HG03469 (cell line): ENCODE measurements around the gene LRRC75B.
"Not testable (repeated sequence)": the region's sequence is repeated elsewhere in the genome, so short reads cannot be mapped to it uniquely, and the experiment has no call there.

Source experiments
- ATAC-seq: cut with Tn5 transposase; IDR thresholded peaks from one replicate; pipeline ENCODE4 v1.9.1; 2021; ENCODE audit warnings: mild to moderate bottlenecking, moderate library complexity, moderate number of reproducible peaks; ENCODE audit not compliant: unreplicated experiment

Gene LRRC75B

DNA sequence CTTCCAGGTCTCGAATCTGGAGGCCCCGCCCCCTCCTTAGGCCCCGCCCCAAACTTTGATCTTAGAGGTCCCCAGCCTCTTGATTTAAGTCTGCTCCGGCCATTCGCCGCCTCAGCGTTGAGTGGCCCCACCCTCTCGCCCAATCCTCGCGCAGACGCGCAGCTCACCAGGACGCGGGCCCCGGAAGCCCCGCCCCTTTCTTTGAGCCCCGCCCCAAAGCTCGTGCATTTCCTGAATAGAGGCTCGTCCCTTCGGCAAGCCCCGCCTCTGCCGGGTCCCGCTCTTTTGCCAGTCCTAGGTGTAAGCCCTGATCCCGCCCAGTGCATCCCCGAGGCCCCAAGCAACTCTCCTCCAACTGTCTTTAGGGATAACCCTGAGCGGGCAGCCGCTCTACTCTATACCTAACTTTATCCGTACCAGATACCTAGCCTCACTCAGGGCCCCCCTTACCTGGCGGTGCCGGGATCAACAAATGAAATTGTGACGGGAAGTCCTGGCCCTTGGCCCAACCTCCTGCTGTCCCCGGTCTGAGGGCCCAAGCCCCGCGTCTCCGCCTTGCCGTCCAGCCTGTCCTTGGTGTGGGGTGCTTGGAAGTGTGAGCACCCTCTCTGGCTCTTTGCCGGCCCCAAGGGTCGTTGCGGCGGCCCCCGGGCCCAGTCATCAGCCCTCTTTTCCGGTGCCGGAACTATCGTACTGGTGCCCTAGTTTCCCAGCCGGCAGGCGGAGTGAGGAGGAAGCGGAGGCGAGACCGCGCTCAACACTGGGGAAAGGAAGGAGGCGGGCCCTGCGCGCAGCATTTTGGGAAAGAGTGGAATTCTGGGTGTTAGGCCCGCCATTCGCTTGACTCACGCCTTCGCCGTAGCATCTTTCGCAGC, 37.5 kb downstream of the LRRC75B start, which contains the start of gene SNRPD3:
Gene SNRPD3 (plus strand): TSS at position 835 of the 875 bp plus-strand sequence. CDS start 1,676 bp downstream, outside the sequence.
- ATAC-seq: peak; percentile 53

GRCh38 chr22:24554313-24555164, 38.3 kb downstream of the LRRC75B start, which contains the start of gene GUCD1:
GUCD1 (minus strand) TSS chr22:24555138; CDS start chr22:24554991, 147 bp downstream.
- peak; percentile 4 for ATAC-seq

DNA sequence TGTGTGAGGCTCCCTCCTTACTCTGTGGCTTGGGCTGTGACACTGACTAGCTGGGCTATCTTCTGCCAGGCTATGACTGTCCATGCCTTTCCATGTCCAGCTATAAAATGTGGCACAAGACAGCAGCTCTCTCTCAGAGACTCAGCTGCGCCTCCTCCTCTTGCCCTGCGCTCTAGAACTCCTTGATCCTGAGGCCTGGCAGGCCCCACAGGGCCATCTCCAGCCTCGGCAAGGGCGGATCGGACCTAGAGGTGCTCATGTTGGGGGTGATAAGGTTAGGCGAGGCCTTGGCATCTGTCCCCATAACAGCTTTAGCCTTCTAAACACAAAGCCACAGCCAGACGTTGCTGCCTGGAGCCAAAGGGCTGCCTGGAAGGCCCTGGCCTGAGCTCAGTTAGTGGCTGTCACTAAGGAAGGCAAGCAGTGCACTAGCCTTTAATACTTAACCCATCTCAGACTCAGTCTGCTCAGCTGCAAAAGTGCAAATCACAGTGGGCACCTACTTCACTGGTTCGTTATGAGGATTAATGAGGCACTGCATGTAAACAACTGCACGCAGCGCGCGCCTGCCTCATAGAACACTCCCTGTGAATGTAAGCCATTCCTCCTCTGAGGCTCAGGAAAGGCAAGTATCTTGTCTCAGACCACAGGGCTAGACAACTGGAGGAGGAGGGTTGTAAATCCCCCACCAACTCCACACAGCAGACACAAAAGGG, 39.1 kb downstream of the LRRC75B start:
- ATAC-seq: no peak

DNA sequence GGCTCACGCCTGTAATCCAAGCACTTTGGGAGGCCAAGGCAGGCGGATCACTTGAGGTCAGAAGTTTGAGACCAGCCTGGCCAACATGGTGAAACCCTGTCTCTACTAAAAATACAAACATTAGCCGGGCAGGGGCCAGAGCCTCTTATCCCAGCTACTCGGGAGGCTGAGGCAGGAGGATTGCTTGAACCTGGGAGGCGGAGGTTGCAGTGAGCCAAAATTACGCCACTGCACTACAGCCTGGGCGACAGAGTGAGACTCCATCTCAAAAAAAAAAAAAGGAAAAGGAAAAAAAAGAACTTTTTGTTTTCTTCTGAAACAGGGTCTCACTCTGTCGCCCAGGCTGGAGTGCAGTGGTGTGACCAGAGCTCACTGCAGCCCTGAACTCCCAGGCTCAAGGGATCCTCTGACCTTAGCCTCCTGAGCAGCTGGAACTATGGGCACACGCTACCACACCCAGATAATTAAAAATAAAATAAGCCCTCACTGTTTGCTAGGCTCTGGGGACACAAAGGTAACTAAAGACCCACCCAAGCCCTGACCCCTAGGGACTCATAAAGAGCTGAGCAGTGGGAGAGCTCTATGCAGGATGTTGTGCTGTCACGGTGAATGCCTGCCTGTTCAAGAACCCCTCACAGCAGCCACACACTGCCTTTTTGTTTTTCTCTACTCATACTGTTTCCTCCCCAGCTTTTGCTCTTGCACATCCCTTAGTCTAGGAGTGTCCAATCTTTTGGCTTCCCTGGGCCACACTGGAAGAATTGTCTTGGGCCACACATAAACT, 40.2 kb downstream of the LRRC75B start:
- ATAC-seq: not testable (repeated sequence)

DNA sequence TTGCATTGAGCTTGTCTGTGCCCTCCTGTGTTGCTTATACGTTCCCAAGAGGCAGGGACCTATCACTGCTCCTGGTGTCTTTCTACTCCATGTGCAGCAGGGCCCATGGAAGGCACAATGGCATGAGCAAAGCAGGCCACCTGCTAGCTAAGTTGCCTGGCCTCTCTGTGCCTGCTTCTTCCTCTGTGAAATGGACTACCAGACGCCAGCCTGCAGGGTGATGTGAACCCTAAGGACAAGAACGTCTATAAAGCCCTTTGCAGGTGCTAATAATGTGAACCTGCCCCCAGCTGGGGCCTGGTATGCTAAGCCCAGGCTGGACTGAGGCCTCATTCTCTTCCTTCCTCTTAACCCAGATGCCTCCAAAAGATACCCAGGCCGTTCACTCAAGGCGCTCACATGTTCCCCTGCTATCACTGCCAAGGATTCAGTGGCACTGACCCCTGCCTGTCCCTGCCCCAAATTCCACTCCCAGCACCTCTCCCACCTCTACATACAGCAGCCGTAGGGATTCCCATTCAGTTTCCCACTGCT, 41.9 kb downstream of the LRRC75B start:
- no peak for ATAC-seq

GRCh38 chr22:24550028-24550901, 42.6 kb downstream of the LRRC75B start:
- ATAC-seq: no peak

DNA sequence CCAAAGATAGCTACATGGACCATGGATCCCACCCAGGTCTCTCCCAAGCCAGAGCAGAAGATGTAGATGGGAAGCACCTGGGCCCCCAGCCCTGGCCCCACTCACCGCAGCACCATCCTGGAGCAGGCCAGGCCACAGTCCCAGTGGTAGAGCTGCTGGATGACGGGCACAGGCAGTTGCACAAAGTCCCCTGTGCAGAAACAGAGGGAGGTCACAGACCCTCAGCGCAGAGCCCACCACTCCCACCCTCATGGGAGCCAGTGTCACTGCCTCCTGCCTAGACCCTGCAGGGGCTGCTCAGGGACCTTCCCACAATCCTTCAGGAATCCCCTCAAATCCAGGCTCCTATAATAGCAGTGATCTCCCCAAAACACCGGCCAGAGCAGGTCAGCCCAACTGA, 44.1 kb downstream of the LRRC75B start:
- no peak for ATAC-seq

GRCh38 chr22:24543679-24544243, 49.1 kb downstream of the LRRC75B start:
- ATAC-seq: no peak

DNA sequence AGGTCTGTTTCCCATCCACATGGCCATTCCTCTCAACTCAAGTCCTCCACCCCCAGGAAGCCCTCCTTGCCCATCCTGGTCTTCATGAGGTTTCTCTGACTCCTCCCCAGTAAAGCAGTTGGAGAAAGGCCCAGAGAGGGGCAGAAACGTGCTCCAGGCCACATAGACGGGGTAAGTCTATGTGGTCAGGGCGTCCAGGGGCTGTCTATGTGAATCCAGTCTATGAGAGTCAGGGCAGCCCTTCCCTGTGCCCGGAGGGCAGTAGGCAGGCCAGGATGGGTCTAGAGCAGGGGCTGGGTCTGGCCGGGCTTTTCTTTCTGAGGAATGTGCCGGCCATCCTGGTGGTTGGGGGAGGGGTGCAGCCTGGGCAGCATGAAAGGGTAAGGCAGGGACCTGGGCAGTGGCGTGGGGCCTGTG, 49.7 kb downstream of the LRRC75B start:
- no peak for ATAC-seq

DNA sequence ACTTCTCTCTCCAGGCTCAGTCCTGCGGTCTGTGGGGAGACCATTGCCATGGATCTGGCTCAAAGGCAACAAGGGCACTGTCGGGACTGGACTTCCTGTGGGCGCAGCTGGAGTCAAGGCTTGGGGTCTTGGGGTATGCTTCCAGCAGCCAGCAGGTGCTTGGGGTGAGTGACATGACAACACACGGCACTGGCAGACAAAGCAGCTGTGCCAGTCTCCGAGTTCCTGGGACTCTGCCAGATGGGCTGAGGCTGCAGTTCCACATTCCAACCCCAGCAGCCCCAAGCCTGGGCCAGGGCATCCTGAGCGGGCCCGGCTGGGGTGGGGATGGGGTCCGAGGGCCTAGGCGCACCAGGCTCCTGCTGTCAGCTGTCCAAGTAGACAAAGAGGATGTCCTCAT, 50.2 kb downstream of the LRRC75B start:
- no peak for ATAC-seq

- no peak for ATAC-seq
Observed at GRCh38 chr22:24541681-24542515, 51.0 kb downstream of the LRRC75B start.

- no peak for ATAC-seq
Observed at GRCh38 chr22:24540470-24540869, 52.4 kb downstream of the LRRC75B start.

DNA sequence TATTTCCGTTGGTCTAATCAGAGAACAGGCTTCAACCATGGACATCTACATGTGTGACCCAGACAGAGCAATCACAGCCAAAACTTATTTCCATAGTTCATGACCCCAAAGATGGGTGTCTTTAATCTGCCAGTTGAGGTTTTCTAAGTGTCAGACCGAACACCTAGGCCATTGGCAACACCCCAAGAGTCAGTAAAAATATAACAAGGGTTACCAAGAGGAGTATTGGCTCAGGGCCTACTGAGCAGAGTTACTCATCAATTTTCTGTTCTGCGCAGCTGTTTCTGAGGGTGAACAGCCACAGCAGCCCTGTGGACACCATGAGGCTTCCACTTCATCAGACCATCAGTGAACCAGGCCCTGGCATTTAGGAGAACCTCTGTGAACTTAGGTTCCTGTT, 56.8 kb downstream of the LRRC75B start:
- ATAC-seq: no peak
